Right renal pelvis (tissue), 4 donors: ENCODE results near the gene SYNE3. TPM values are rescaled to one million over a fixed set of nuclear protein-coding genes. Genes with fewer than 3 reads are reported as not detected.
A peak's percentile ranks its signal among the peaks of the same experiment; 100 is the strongest.

Experiments used
- DNase-seq, 4 donors: peaks; one replicate each; pipeline ENCODE4 v3.0.0-alpha.2; 2013; ENCODE audit warnings: low read depth in 4 of 4, low spot score in 3 of 4, missing footprints in 1 of 4
- polyA plus RNA-seq, 4 donors: library from polyadenylated mRNA; unstranded; fragments of 120-200 nt; gene quantifications; one replicate each; pipeline ENCODE4 v1.2.1, GENCODE V29; 2013; ENCODE audit not compliant: insufficient read length in 4 of 4

SYNE3 gene
- polyA plus RNA-seq, 4 donors = 1.7 to 2.6 (median 2.3) TPM

- DNase-seq = no peak
These were observed 9.3 kb downstream of the SYNE3 start for GRCh38 chr14:95507174-95507573.

- DNase-seq = no peak
These were observed 11.3 kb downstream of the SYNE3 start for GRCh38 chr14:95505030-95505589.

GRCh38 chr14:95504135-95505029 lies 12.1 kb downstream of the SYNE3 start:
- DNase-seq = no peak

- no peak for DNase-seq
These were observed 12.9 kb downstream of the SYNE3 start for GRCh38 chr14:95503365-95504134.

GRCh38 chr14:95502381-95502950 lies 14.0 kb downstream of the SYNE3 start:
- DNase-seq = no peak

GRCh38 chr14:95500772-95501401 lies 15.6 kb downstream of the SYNE3 start:
- DNase-seq = no peak

GRCh38 chr14:95500201-95500681 lies 16.2 kb downstream of the SYNE3 start:
- no peak for DNase-seq

GRCh38 chr14:95499354-95499750 lies 17.1 kb downstream of the SYNE3 start:
- DNase-seq = no peak

GRCh38 chr14:95498622-95499353 lies 17.7 kb downstream of the SYNE3 start:
- no peak for DNase-seq

- DNase-seq = no peak
These were observed 18.9 kb downstream of the SYNE3 start for GRCh38 chr14:95497561-95498011.

- peak in 1 of 4 donors; percentile 29 for DNase-seq
These were observed 19.7 kb downstream of the SYNE3 start for GRCh38 chr14:95496690-95497259.

- no peak for DNase-seq
These were observed 20.3 kb downstream of the SYNE3 start for GRCh38 chr14:95496111-95496681.

GRCh38 chr14:95495538-95496025 lies 20.9 kb downstream of the SYNE3 start:
- no peak for DNase-seq

- DNase-seq = no peak
These were observed 21.4 kb downstream of the SYNE3 start for GRCh38 chr14:95495076-95495475.

- DNase-seq = no peak
These were observed 22.0 kb downstream of the SYNE3 start for GRCh38 chr14:95494456-95494855.

GRCh38 chr14:95493976-95494375 lies 22.5 kb downstream of the SYNE3 start:
- DNase-seq = no peak

- DNase-seq = no peak
These were observed 22.9 kb downstream of the SYNE3 start for GRCh38 chr14:95493503-95493902.

- no peak for DNase-seq
These were observed 24.4 kb downstream of the SYNE3 start for GRCh38 chr14:95491936-95492608.
